KMS-11 (cell line): ENCODE results near the gene CIPC.

Experiments
- H2AFZ ChIP-seq: fragments of 200-600 bp; sonication (generic); 2 replicates; pipeline ENCODE4 v1.6.1; 2016; ENCODE audit warnings: antibody characterized with exemption, mixed run types, low read depth
- H3K27ac ChIP-seq: fragments of 200-600 bp; sonication (generic); 2 replicates; pipeline ENCODE4 v1.6.1; 2016; ENCODE audit warnings: mild to moderate bottlenecking, mixed run types
- H3K27me3 ChIP-seq: fragments of 200-600 bp; sonication (generic); 2 replicates; pipeline ENCODE4 v1.6.1; 2017; ENCODE audit warnings: mild to moderate bottlenecking, low read depth, mixed run types, moderate library complexity; ENCODE audit not compliant: insufficient read depth
- H3K36me3 ChIP-seq: fragments of 200-600 bp; sonication (generic); 2 replicates; pipeline ENCODE4 v1.6.1; 2017; ENCODE audit warnings: mild to moderate bottlenecking, mixed run types; ENCODE audit not compliant: insufficient read depth
- H3K4me1 ChIP-seq: fragments of 200-600 bp; sonication (generic); 2 replicates; pipeline ENCODE4 v1.6.1; 2016; ENCODE audit warnings: mild to moderate bottlenecking, low read depth, mixed run types; ENCODE audit not compliant: poor library complexity, severe bottlenecking
- H3K4me2 ChIP-seq: fragments of 200-600 bp; sonication (generic); 2 replicates; pipeline ENCODE4 v1.7.0; 2016; ENCODE audit warnings: mild to moderate bottlenecking, mixed run types
- H3K4me3 ChIP-seq: fragments of 200-600 bp; sonication (generic); IDR thresholded peaks from 2 replicates; pipeline ENCODE4 v1.6.1; 2017; ENCODE audit warnings: low read depth, low read length, mixed read lengths; ENCODE audit not compliant: insufficient read depth
- H3K79me2 ChIP-seq: fragments of 200-600 bp; sonication (generic); 2 replicates; pipeline ENCODE4 v1.6.1; 2016; ENCODE audit warnings: low read depth, mixed run types; ENCODE audit not compliant: insufficient read depth
- H3K9ac ChIP-seq: fragments of 200-600 bp; sonication (generic); 2 replicates; pipeline ENCODE4 v1.6.1; 2016; ENCODE audit warnings: mild to moderate bottlenecking, mixed run types
- H4K20me1 ChIP-seq: fragments of 200-600 bp; sonication (generic); 2 replicates; pipeline ENCODE4 v1.6.1; 2016; ENCODE audit warnings: mild to moderate bottlenecking, mixed run types; ENCODE audit not compliant: insufficient read depth
- TF ChIP-seq, protein P1 (sequence below): fragments of 200-600 bp; sonication (generic); conservative IDR thresholded peaks from 2 replicates; pipeline ENCODE4 v1.6.1; 2017; ENCODE audit warnings: low read depth, mild to moderate bottlenecking, antibody characterized with exemption, low read length, moderate library complexity, mixed read lengths

Gene CIPC

DNA sequence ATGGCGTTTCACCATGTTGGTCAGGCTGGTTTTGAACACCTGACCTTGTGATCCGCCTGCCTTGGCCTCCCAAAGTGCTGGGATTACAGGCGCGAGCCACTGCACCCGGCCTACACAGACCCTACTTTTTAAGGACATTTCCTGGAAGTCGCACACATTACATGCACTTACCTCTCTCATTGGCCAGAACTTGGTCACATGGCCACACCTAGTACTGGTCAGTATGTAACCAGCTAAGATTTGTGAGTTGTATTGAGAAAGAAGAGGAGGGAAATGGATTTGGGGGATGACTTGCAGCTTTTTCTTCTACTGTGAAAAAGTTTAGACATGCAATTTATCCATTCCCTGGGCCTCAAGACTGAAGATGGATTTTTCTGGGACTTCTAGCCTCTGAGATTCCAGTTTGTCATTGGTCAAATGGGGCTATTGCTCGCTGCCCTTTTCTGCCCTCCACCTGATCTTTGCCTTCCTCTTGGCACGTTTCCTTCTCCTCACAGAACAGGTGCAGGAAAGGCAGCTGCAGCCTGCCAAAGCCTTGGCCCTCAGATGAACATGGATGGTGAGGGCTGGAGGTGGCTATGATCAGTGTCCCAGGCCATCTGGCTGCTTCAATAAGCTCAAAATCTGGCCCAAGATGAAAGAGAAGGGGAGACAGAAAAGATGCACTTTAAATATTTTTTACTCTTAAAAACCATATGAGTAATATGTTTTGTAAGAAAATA is 50.6 kb downstream of the CIPC start:
- Histone ChIP-seq H3K27ac (no peak overlapping the region), H3K4me3 (no peak overlapping the region), H3K79me2 (no peaks in the 10 kb centered on the region), H3K4me1 (peaks cover 4% of the 10 kb centered on the region), H3K36me3 (no peaks in the 10 kb centered on the region), H3K27me3 (no peaks in the 10 kb centered on the region), H3K9ac (no peak overlapping the region), H3K4me2 (no peak overlapping the region), H2AFZ (no peak overlapping the region), H4K20me1 (no peaks in the 10 kb centered on the region)
- TF ChIP-seq, protein P1, sequence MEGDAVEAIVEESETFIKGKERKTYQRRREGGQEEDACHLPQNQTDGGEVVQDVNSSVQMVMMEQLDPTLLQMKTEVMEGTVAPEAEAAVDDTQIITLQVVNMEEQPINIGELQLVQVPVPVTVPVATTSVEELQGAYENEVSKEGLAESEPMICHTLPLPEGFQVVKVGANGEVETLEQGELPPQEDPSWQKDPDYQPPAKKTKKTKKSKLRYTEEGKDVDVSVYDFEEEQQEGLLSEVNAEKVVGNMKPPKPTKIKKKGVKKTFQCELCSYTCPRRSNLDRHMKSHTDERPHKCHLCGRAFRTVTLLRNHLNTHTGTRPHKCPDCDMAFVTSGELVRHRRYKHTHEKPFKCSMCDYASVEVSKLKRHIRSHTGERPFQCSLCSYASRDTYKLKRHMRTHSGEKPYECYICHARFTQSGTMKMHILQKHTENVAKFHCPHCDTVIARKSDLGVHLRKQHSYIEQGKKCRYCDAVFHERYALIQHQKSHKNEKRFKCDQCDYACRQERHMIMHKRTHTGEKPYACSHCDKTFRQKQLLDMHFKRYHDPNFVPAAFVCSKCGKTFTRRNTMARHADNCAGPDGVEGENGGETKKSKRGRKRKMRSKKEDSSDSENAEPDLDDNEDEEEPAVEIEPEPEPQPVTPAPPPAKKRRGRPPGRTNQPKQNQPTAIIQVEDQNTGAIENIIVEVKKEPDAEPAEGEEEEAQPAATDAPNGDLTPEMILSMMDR = no peak

DNA sequence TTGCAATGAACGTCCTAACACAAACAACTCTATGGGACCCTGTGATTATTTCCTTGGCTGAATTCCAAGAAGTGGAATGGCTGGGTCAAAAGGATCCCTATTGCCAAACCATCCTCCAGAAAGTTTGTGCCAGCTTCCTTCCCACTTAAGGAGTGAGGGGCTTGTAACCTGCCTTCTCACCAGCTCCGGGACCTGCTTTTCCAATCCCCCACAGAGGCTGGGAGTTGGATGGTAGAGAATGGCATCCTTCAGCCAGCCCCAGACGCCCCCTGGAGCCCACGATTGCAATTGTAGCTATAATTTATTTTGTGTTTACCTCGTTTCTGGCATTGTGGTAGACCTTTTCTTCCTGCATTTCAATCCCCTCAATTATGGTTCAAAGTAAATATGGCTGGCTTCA is 53.2 kb downstream of the CIPC start:
- Histone ChIP-seq H3K4me3 (no peak overlapping the region), H4K20me1 (no peaks in the 10 kb centered on the region), H3K79me2 (no peaks in the 10 kb centered on the region), H3K9ac (no peak overlapping the region), H3K27me3 (no peaks in the 10 kb centered on the region), H3K27ac (no peak overlapping the region), H2AFZ (no peak overlapping the region), H3K36me3 (no peaks in the 10 kb centered on the region), H3K4me2 (no peak overlapping the region), H3K4me1 (peaks cover 4% of the 10 kb centered on the region)
- TF ChIP-seq, protein P1 = peak; percentile 65

DNA sequence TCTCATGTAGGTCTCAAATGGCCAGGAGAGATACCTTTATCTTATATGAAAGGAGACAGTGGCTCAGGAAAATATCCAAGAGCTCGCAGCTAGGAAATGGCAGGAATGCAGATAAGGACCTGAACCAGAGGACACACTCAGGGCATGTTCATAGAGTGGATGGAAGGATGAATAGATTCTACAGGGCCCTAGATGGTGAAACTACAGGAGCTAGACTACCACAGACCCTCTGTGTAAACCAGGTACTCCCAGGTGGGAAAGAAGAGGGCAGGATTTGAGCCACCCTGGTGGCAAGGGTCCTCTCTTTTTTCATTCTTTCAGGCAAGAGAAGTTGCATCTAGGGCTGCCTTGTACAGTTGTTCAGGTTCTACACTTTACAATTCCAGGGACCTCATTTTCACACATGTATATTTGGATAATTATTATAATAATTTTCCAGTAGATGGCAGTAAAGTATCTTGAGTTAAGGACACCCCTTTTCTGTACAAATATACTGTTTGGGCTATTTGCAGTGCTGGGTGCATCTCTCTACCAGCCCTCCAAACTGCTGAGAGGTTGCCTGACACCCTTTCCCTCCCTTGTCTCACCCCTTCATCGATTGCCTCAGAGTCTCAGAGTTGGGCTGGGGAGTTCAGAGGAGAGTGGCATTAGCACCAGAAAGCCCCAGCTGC is 54.0 kb downstream of the CIPC start:
- no peaks in the 10 kb centered on the region for H3K79me2 ChIP-seq
- TF ChIP-seq, protein P1 = no peak
- no peak overlapping the region for H3K27ac ChIP-seq
- H3K4me2 ChIP-seq = no peak overlapping the region
- no peaks in the 10 kb centered on the region for H4K20me1 ChIP-seq
- H2AFZ ChIP-seq = no peak overlapping the region
- H3K4me3 ChIP-seq = no peak overlapping the region
- no peaks in the 10 kb centered on the region for H3K36me3 ChIP-seq
- no peak overlapping the region for H3K9ac ChIP-seq
- H3K4me1 ChIP-seq = peaks cover 4% of the 10 kb centered on the region
- H3K27me3 ChIP-seq = no peaks in the 10 kb centered on the region

DNA sequence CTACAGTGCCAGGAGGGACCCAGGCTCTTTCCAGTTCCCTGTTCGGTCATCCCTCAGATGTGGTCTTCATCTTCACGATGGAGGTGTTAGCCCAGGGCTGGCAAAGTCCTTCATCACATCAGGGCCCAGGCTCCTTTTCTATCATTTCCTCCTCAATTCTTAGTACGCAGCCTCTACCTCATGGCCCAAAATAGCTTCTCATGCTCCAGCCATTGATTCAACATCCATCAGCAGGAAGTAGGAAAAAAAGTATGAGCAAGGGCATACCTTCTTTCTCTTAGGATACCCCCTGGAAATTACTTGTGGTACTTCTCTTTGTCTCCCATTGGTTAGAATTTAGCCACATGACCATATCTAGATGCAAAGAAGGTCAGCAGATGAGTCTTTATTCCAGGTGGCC is 55.7 kb downstream of the CIPC start:
- TF ChIP-seq, protein P1 = no peak
- H3K79me2 ChIP-seq = no peaks in the 10 kb centered on the region
- no peak overlapping the region for H3K9ac ChIP-seq
- no peak overlapping the region for H3K4me3 ChIP-seq
- H3K27ac ChIP-seq = no peak overlapping the region
- no peak overlapping the region for H2AFZ ChIP-seq
- no peaks in the 10 kb centered on the region for H3K27me3 ChIP-seq
- no peaks in the 10 kb centered on the region for H4K20me1 ChIP-seq
- H3K4me1 ChIP-seq = peaks cover 4% of the 10 kb centered on the region
- H3K36me3 ChIP-seq = no peaks in the 10 kb centered on the region
- H3K4me2 ChIP-seq = no peak overlapping the region
